ENCODE measurements around the gene RNF11.

RNF11 gene

DNA sequence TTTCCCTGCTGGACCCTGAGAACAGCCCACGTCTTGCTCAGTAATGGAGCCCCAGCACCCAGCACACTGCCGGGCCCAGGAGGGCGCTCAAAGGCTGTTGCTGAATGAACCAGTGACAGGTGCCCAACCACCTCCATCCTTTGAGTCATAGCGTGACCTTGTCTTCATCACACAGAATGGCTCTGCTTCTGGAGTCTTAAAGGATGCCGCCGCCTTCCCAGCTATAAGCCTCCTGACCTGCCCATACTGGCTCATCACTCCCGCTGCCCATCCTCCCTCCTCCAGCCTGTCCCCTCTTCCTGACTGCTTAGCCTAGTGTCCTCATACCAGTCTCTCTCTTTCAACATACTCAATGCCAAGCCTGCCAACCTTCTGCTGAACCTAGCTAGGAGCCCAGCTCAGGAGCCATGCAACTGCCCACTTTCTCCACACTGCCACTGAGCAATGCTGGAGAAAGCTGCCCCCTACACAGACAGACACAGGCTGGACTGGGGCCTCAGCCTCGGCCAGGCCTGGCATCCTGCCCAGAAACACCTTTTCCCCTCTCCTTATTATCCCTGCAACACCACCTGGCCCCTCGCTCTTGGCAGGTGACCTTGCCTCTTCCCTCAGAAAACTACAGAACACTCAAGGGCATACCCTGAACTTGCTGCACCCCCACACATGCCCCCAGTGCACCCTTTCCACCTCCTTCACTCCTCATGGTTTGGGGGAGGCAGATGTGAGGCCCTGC is 80.2 kb downstream of the RNF11 start:
- no peak for DNase-seq

DNA sequence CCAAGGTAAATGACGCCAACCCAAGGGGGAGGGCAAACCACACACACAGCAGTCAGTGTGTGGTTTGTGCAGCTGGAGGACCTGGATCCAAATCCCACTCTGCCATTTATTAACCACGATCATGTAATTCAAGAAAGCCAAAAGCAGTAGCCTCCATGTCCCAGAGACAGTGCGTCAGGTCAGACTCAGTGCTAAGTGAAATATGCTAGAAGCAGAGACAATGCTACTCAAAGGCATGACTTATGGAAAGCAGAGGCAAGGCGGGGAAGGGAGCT is 80.7 kb downstream of the RNF11 start:
- DNase-seq, result no peak

DNA sequence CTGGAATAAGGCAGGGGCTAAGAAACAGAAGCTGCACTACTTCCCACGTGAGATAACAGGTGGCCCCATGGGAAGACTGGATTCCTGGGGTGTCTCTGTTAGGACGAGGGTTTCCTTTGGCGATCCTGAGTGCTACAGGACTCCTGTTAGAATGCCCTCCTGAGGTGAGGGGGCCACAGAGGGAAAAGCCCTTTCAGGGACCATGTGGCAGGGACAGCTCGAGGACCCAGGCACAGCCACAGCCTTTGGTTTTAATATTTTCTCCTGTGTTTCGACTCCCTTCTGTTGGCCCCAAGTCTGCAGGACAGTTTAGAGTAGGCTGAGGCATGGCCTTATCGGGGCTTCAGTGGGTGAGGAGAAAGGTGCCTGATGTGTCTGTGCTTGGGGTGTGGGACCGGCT is 81.7 kb downstream of the RNF11 start:
- no peak for DNase-seq

DNA sequence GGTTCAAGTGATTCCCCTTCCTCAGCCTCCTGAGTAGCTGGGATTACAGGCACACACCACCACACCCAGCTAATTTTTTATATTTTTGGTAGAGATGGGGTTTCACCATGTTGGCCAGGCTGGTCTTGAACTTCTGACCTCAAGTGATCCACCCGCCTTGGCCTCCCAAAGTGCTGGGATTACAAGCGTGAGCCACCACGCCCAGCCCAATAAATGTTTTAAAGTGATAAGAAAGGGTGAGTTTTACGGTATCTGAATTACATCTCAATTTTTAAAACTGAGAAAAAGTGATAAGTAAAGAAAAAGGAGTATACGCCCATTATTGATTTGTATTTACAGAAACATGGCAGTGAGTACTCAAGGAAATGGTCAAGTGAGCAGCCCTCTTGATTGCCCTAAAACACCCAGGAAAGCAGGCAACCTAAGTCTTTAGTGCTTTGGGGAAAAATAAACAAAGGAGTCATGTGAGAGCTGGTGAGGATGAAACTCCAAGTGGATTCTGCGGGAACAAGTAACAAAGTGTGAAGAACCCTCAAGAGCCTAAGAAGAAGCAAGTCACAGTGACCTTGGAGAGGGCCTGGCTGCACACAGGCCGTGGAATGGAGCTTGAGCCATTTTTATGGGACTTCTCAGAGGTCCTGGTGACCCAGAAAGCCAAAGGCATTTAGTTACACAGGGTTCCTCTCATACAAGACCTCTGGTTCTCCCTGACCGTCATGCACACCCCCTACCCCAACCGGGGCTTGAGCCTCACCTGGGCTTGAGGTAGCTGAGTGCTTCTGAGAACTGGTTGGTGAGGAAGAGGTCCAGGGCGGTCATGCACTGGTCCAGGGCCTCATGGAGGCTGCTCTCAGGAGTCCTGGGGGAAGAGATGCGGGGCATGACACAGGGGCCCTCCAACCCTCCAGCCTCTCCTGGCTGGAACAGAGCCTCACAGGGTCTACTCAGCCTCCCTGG is 85.2 kb downstream of the RNF11 start:
- no peak for DNase-seq

DNA sequence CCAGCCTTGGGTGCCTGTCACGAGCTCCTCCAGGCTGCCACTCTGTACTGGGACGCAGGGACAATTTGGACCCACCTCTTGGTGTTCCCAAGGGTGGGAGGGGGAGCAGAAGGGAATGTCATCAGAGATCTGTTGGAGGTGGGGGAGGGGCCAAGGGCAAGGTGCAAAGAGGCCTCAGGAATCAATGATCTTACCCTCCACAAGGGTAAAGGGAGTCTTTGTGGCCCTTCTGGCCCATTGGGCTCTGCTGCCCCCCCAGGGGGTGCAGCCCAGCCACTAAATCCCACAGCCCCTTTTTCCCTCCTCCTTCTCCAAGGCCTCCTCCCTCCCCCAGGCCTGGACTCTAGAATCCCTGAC is 85.8 kb downstream of the RNF11 start:
- no peak for DNase-seq

DNA sequence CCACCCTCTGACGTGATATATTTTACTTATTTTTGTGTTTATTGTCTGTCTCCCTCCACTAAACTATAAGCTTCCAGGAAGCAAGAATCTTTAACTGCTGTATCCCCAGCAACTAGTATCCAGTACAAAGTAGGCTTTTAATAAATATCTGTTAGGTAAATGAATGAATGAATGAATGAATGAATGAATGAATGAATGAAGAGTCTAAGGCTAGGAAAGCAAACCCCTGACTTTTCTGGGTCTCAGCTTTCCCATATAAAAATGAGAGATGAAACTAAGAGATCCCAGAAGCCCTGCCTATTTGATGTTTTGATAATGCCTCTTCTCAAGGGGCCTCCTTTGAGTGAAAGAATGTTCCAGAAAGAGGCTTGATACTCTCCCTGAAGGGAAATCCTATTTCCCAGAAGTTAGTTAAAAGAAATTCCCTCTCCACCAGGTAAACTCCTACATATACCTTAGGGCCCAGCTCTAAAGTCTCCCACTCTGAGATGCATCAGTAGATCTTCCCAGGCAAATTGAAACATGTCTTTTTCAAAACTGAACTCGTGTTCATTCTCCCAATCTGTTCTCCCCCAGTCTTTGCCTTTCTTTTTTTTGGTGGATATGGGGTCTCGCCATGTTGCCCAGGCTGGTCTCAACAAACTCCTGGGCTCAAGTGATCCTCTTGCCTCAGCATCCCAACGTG is 86.5 kb downstream of the RNF11 start:
- DNase-seq, result no peak
